GM12874 (cell line): Measurements from ENCODE around the gene NDP.

Source experiments
- CTCF ChIP-seq: IDR thresholded peaks from 2 replicates; pipeline ENCODE4 v1.5.1; 2011; ENCODE audit warnings: low read depth, mild to moderate bottlenecking, control low read depth, low read length, moderate library complexity; ENCODE audit not compliant: insufficient read depth

The NDP gene

GRCh38 chrX:44011506-44011905 is 38.3 kb upstream of the NDP start:
- TF ChIP-seq CTCF: no peak

- TF ChIP-seq CTCF: no peak
These were observed 37.4 kb upstream of the NDP start for GRCh38 chrX:44010626-44011025.

GRCh38 chrX:44006081-44006480 is 32.9 kb upstream of the NDP start:
- no peak for TF ChIP-seq CTCF

- TF ChIP-seq CTCF: no peak
These were observed 30.8 kb upstream of the NDP start for GRCh38 chrX:44003975-44004374.

- no peak for TF ChIP-seq CTCF
These were observed 29.4 kb upstream of the NDP start for GRCh38 chrX:44002567-44002966.

- TF ChIP-seq CTCF: no peak
These were observed 25.2 kb upstream of the NDP start for GRCh38 chrX:43998374-43998773.

GRCh38 chrX:43996491-43996890 is 23.3 kb upstream of the NDP start:
- no peak for TF ChIP-seq CTCF

- no peak for TF ChIP-seq CTCF
These were observed 12.9 kb upstream of the NDP start for GRCh38 chrX:43986083-43986482.
